22Rv1 (cell line): ENCODE measurements around the gene FKBP1B.

Source experiments
- H3K27ac ChIP-seq: fragments of 450-650 bp; 2 replicates; pipeline ENCODE4 v1.5.1; 2017
- CTCF ChIP-seq: fragments of 450-650 bp; IDR thresholded peaks from 2 replicates; pipeline ENCODE4 v1.5.1; 2017; ENCODE audit warnings: mild to moderate bottlenecking
- ZFX ChIP-seq: fragments of 450-650 bp; IDR thresholded peaks from 2 replicates; pipeline ENCODE4 v1.6.1; 2017; ENCODE audit warnings: antibody characterized with exemption, borderline replicate concordance

FKBP1B gene

GRCh38 chr2:24110660-24111303 lies 61.2 kb downstream of the FKBP1B start:
- TF ChIP-seq ZFX: no peak
- no peak for TF ChIP-seq CTCF
- H3K27ac ChIP-seq: no peak overlapping the region

GRCh38 chr2:24111407-24111901 lies 61.9 kb downstream of the FKBP1B start:
- no peak for TF ChIP-seq CTCF
- no peak for TF ChIP-seq ZFX
- H3K27ac ChIP-seq: no peak overlapping the region
